Neural progenitor cell (in vitro differentiated cells): ENCODE measurements around the gene PCDHGA9.

Source experiments
- EZH2 ChIP-seq: fragments of 200-600 bp; sonication (generic); IDR thresholded peaks from 2 replicates; pipeline ENCODE4 v1.6.1; 2017; ENCODE audit warnings: antibody characterized with exemption, mild to moderate bottlenecking, moderate library complexity
- EZH2phosphoT487 ChIP-seq: fragments of 200-600 bp; sonication (generic); IDR thresholded peaks from 2 replicates; pipeline ENCODE4 v1.6.1; 2017; ENCODE audit warnings: antibody characterized with exemption
- TF ChIP-seq, protein P1 (sequence below): fragments of 200-600 bp; sonication (generic); IDR thresholded peaks from 2 replicates; pipeline ENCODE4 v1.5.1; 2017; ENCODE audit warnings: antibody characterized with exemption, mild to moderate bottlenecking

DNA sequence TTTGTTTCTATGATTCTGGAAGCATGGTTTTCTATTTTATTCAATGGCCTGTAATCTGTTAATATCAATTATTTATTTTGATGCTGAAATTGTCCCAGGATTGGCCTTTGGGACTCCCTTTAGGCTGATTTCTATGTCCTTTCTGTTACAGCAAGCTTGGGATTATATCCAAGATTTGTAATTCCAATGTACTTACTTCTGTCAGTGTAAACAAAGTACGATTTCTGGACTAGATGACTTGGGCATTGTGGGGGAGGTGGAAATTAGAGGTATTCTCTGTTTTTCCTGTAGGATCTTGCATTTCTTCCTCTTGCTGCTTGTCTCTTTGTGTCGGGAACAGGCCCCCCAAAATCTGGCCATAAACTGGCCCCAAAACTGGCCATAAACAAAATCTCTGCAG is 31.4 kb downstream of the PCDHGA9 start:
- TF ChIP-seq, protein P1, sequence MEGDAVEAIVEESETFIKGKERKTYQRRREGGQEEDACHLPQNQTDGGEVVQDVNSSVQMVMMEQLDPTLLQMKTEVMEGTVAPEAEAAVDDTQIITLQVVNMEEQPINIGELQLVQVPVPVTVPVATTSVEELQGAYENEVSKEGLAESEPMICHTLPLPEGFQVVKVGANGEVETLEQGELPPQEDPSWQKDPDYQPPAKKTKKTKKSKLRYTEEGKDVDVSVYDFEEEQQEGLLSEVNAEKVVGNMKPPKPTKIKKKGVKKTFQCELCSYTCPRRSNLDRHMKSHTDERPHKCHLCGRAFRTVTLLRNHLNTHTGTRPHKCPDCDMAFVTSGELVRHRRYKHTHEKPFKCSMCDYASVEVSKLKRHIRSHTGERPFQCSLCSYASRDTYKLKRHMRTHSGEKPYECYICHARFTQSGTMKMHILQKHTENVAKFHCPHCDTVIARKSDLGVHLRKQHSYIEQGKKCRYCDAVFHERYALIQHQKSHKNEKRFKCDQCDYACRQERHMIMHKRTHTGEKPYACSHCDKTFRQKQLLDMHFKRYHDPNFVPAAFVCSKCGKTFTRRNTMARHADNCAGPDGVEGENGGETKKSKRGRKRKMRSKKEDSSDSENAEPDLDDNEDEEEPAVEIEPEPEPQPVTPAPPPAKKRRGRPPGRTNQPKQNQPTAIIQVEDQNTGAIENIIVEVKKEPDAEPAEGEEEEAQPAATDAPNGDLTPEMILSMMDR: no peak
- TF ChIP-seq EZH2 (no peak), EZH2phosphoT487 (no peak)
